HepG2 (cell line): ENCODE data around the gene ANKRD17. TPM values are rescaled to one million over a fixed set of nuclear protein-coding genes. Genes with fewer than 3 reads are reported as not detected.

Experiments
- ATAC-seq: fragments of 200-7000 bp; cut with Tn5 transposase; 3 replicates; pipeline ENCODE4 v1.9.1; 2020; ENCODE audit warnings: mild to moderate bottlenecking, moderate library complexity
- BruUV-seq: library from RNA; stranded (reverse); fragments of 400-500 nt; replicated peaks from 2 replicates; lab custom pipeline; 2021; lab: Mats Ljungman, UMichigan
- CTCF ChIA-PET: fragments of 300-600 bp; formaldehyde crosslinking; extraction: SDS; loops from one replicate; lab custom pipeline; 2021; ENCODE audit warnings: low total read pairs, inconsistent platforms, low intra/inter-chr PET ratio; lab: Yijun Ruan, JAX
- POLR2A ChIA-PET: fragments of 350-600 bp; sonication (Branson Sonifier 250); formaldehyde crosslinking; loops from one replicate; lab custom pipeline; 2020; ENCODE audit warnings: antibody characterized with exemption, inconsistent platforms; lab: Yijun Ruan, JAX
- DNase-seq: peaks from one replicate; pipeline ENCODE4 v3.0.0-alpha.2; 2015; ENCODE audit warnings: low spot score
- FAIRE-seq: peaks from 3 replicates; lab custom pipeline; 2011; peaks lifted over from hg19 to GRCh38; lab: Jason Lieb, UNC
- H2AFZ ChIP-seq: one replicate; pipeline ENCODE4 v1.6.1; 2011; ENCODE audit warnings: low read length, inconsistent platforms
- H3K27ac ChIP-seq: fragments of 300-600 bp; 3 replicates; pipeline ENCODE4 v1.8.0; 2011; ENCODE audit warnings: mixed run types, mild to moderate bottlenecking, mixed read lengths, low read length, inconsistent platforms; ENCODE audit not compliant: insufficient read depth; ENCODE audit errors: extremely low read length
- H3K27me3 ChIP-seq, 2 experiments: fragments of 200-600 bp in 1 of 2; 2 replicates in 1 of 2; 3 replicates in 1 of 2; pipeline versions ENCODE4 v1.6.0 to v1.8.0; 2011; ENCODE audit warnings: low read length in 2 of 2, mild to moderate bottlenecking in 2 of 2, moderate library complexity in 2 of 2, inconsistent platforms in 1 of 2; ENCODE audit not compliant: insufficient read depth in 2 of 2, control insufficient read depth in 1 of 2
- H3K36me3 ChIP-seq, 2 experiments: fragments of 200-600 bp in 1 of 2; replicated peaks in 1 of 2; 2 replicates in 1 of 2; 3 replicates in 1 of 2; pipeline versions ENCODE4 v1.5.1 to v1.8.0; 2011; ENCODE audit warnings: low read length in 2 of 2, inconsistent platforms in 1 of 2; ENCODE audit not compliant: insufficient read depth in 2 of 2, control insufficient read depth in 1 of 2
- H3K4me1 ChIP-seq: 2 replicates; pipeline ENCODE4 v1.5.1; 2012; ENCODE audit warnings: low read length, inconsistent platforms; ENCODE audit not compliant: insufficient read depth
- H3K4me2 ChIP-seq: 2 replicates; pipeline ENCODE4 v1.6.0; 2011; ENCODE audit warnings: low read depth, low read length, inconsistent platforms
- H3K4me3 ChIP-seq, 3 experiments: fragments of 200-600 bp in 1 of 3; sonication (generic), shearing (Covaris generic) in 1 of 3; replicated peaks in 1 of 3; 2 replicates each; pipeline ENCODE4 v1.5.1; 2011 to 2016; ENCODE audit warnings: low read length in 3 of 3, inconsistent platforms in 2 of 3, low read depth in 2 of 3, mild to moderate bottlenecking in 2 of 3, control low read depth in 1 of 3, mixed read lengths in 1 of 3; ENCODE audit not compliant: insufficient read depth in 1 of 3
- H3K79me2 ChIP-seq: one replicate; pipeline ENCODE4 v1.6.1; 2011; ENCODE audit warnings: low read length, inconsistent platforms; ENCODE audit not compliant: insufficient read depth
- H3K9ac ChIP-seq: 2 replicates; pipeline ENCODE4 v1.6.0; 2011; ENCODE audit warnings: mild to moderate bottlenecking, low read depth, low read length, inconsistent platforms; ENCODE audit not compliant: insufficient read depth
- H3K9me3 ChIP-seq: 2 replicates; pipeline ENCODE4 v1.5.1; 2012; ENCODE audit warnings: mild to moderate bottlenecking, low read length
- H4K20me1 ChIP-seq: 2 replicates; pipeline ENCODE4 v1.6.0; 2011; ENCODE audit warnings: inconsistent platforms, mild to moderate bottlenecking, low read length, moderate library complexity; ENCODE audit not compliant: insufficient read depth
- ATF6 ChIP-seq: sonication (generic); formaldehyde crosslinking; conservative IDR thresholded peaks from 2 replicates; pipeline ENCODE4 v1.4.0; 2020; ENCODE audit warnings: missing genetic modification reagents
- BRD4 ChIP-seq: sonication (generic); formaldehyde crosslinking; IDR thresholded peaks from 2 replicates; pipeline ENCODE4 v1.4.0; 2020; ENCODE audit warnings: missing genetic modification reagents
- DR1 ChIP-seq: sonication (generic); formaldehyde crosslinking; IDR thresholded peaks from 2 replicates; pipeline ENCODE4 v1.8.0; 2021; ENCODE audit warnings: mild to moderate bottlenecking, missing genetic modification reagents, inconsistent platforms
- GTF3A ChIP-seq: sonication (generic); formaldehyde crosslinking; conservative IDR thresholded peaks from 2 replicates; pipeline ENCODE4 v1.4.0; 2020; ENCODE audit warnings: mild to moderate bottlenecking, missing genetic modification reagents
- HBP1 ChIP-seq: IDR thresholded peaks from 2 replicates; pipeline ENCODE4 v1.6.1; 2016; ENCODE audit warnings: low read depth, control low read depth
- MAFK ChIP-seq, 2 experiments: IDR thresholded peaks in 1 of 2; conservative IDR thresholded peaks in 1 of 2; 2 replicates each; pipeline ENCODE4 v1.6.1; 2011; ENCODE audit warnings: improper control_type of control experiment in 2 of 2, low read length in 2 of 2
- NFIC ChIP-seq: IDR thresholded peaks from 2 replicates; pipeline ENCODE4 v1.6.1; 2012; ENCODE audit warnings: mild to moderate bottlenecking, low read length, inconsistent platforms
- SOX5 ChIP-seq: IDR thresholded peaks from 2 replicates; pipeline ENCODE4 v1.6.1; 2016; ENCODE audit warnings: borderline replicate concordance
- ZBTB10 ChIP-seq: sonication (generic); formaldehyde crosslinking; IDR thresholded peaks from 2 replicates; pipeline ENCODE4 v1.4.0; 2020; ENCODE audit warnings: missing genetic modification reagents, borderline replicate concordance
- ZMAT5 ChIP-seq: sonication (generic); formaldehyde crosslinking; IDR thresholded peaks from 2 replicates; pipeline ENCODE4 v1.5.0; 2020; ENCODE audit warnings: mild to moderate bottlenecking, low read depth, missing genetic modification reagents, borderline replicate concordance
- ZNF17 ChIP-seq: sonication (generic); formaldehyde crosslinking; IDR thresholded peaks from 2 replicates; pipeline ENCODE4 v1.5.0; 2020; ENCODE audit warnings: mild to moderate bottlenecking, missing genetic modification reagents
- WGBS: methylation state at CpG from one replicate; pipeline ENCODE4 v1.1.6; 2017; ENCODE audit warnings: low lambda C conversion rate; 5-methylcytosine and 5-hydroxymethylcytosine counted together
- in situ Hi-C: cut with HindIII; loops from 2 replicates; pipeline ENCODE4 v1.10.0; 2017; ENCODE audit warnings: low pct_unique_long_range_greater_than_20kb; ENCODE audit not compliant: extremely low pct_ligation_motif_present
- intact Hi-C: fragments of 100-400 bp; cut with micrococcal nuclease; formaldehyde crosslinking; loops from one replicate; pipeline ENCODE4 v1.10.0; 2022; ENCODE audit not compliant: unreplicated experiment
- polyA plus RNA-seq, 8 experiments: library from polyadenylated mRNA; depleted of rRNA in 3 of 8; stranded (reverse) in 7 of 8; unstranded in 1 of 8; fragments of >200 nt; fragmentation: Illumina TruSeq in 4 of 8; extraction: Trizol in 4 of 8; gene quantifications; 2 replicates each; pipeline versions ENCODE4 v1.2.1 to v1.2.3, GENCODE V29; 2011 to 2016; ENCODE audit warnings: low read depth in 4 of 8, missing spikeins in 1 of 8, mixed read lengths in 1 of 8; ENCODE audit not compliant: insufficient read depth in 1 of 8
- total RNA-seq, 5 experiments: library from RNA; depleted of rRNA; stranded (reverse); fragments of >200 nt; fragmentation: Illumina TruSeq; extraction: Trizol; gene quantifications; 2 replicates each; pipeline ENCODE4 v1.2.3, GENCODE V29; 2016; ENCODE audit warnings: low read depth in 1 of 5
- TF ChIP-seq, protein P1 (sequence below): sonication (generic); formaldehyde crosslinking; IDR thresholded peaks from 2 replicates; pipeline ENCODE4 v1.5.1; 2020; ENCODE audit warnings: mild to moderate bottlenecking, missing genetic modification reagents, moderate library complexity

ANKRD17 gene
- total and polyA plus RNA-seq, 2 of the 13 experiments (the other 11 are each of a cell fraction or from before 2014, with no cell fraction given) = 55.7 to 61.1 TPM

GRCh38 chr4:73066445-73066844 lies 192.2 kb downstream of the ANKRD17 start (continued):
- TF ChIP-seq ZBTB10 (CRISPR knock-in tag) = no peak

GRCh38 chr4:73064536-73064935 lies 194.1 kb downstream of the ANKRD17 start:
- Histone ChIP-seq H3K9me3 (no peaks in the 10 kb centered on the region), H4K20me1 (no peaks in the 10 kb centered on the region), H3K27ac (no peak overlapping the region), H3K4me1 (peaks cover 14% of the 10 kb centered on the region; the same call in 1 of the 2 replicates), H3K36me3 (peaks cover 3 to 22% of the 10 kb centered on the region in 2 experiments; a peak in 4 of 5 replicates), H3K4me2 (no peak overlapping the region), H3K27me3 (no peaks in the 10 kb centered on the region; a peak in 1 of 5 replicates), H3K79me2 (peaks cover 16% of the 10 kb centered on the region), H2AFZ (no peak overlapping the region), H3K4me3 (no peak overlapping the region), H3K9ac (no peak overlapping the region)
- DNase-seq (no peak), ATAC-seq (no peak), FAIRE-seq (no peak)
- ChIA-PET CTCF (no interaction called here), POLR2A (no interaction called here)
- in situ Hi-C loops = no loop called here
- no TSS peak for BruUV-seq
- 96% methylated on average over 4 of the region's 4 CpGs for WGBS
- intact Hi-C loops = no loop called here
- TF ChIP-seq GTF3A (CRISPR knock-in tag) = no peak
- no peak for TF ChIP-seq BRD4 (CRISPR knock-in tag)
- no peak for TF ChIP-seq ATF6 (CRISPR knock-in tag)
- TF ChIP-seq ZNF17 (CRISPR knock-in tag) = no peak
- TF ChIP-seq SOX5 (CRISPR knock-in tag) = no peak
- no peak for TF ChIP-seq NFIC
- no peak for TF ChIP-seq DR1 (CRISPR knock-in tag)
- TF ChIP-seq MAFK (conservative IDR thresholded peaks at IDR 0.05 in 1 of 2, IDR thresholded peaks at IDR 0.05 in 1 of 2; ENCODE audit: low read length in 2 of 2) = no peak
- TF ChIP-seq HBP1 (CRISPR knock-in tag) = no peak
- TF ChIP-seq ZMAT5 = no peak
- TF ChIP-seq, protein P1, sequence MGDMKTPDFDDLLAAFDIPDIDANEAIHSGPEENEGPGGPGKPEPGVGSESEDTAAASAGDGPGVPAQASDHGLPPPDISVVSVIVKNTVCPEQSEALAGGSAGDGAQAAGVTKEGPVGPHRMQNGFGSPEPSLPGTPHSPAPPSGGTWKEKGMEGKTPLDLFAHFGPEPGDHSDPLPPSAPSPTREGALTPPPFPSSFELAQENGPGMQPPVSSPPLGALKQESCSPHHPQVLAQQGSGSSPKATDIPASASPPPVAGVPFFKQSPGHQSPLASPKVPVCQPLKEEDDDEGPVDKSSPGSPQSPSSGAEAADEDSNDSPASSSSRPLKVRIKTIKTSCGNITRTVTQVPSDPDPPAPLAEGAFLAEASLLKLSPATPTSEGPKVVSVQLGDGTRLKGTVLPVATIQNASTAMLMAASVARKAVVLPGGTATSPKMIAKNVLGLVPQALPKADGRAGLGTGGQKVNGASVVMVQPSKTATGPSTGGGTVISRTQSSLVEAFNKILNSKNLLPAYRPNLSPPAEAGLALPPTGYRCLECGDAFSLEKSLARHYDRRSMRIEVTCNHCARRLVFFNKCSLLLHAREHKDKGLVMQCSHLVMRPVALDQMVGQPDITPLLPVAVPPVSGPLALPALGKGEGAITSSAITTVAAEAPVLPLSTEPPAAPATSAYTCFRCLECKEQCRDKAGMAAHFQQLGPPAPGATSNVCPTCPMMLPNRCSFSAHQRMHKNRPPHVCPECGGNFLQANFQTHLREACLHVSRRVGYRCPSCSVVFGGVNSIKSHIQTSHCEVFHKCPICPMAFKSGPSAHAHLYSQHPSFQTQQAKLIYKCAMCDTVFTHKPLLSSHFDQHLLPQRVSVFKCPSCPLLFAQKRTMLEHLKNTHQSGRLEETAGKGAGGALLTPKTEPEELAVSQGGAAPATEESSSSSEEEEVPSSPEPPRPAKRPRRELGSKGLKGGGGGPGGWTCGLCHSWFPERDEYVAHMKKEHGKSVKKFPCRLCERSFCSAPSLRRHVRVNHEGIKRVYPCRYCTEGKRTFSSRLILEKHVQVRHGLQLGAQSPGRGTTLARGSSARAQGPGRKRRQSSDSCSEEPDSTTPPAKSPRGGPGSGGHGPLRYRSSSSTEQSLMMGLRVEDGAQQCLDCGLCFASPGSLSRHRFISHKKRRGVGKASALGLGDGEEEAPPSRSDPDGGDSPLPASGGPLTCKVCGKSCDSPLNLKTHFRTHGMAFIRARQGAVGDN (CRISPR knock-in tag) = no peak
